ENCODE data around the gene C17orf50.

C17orf50 gene

GRCh38 chr17:35788477-35789368 lies 28.0 kb downstream of the C17orf50 start:
- DNase-seq (ENCODE audit: low read depth) = peak; percentile 73

- DNase-seq (ENCODE audit: low read depth) = no peak
Measured at GRCh38 chr17:35790841-35791240, 30.2 kb downstream of the C17orf50 start.

DNA sequence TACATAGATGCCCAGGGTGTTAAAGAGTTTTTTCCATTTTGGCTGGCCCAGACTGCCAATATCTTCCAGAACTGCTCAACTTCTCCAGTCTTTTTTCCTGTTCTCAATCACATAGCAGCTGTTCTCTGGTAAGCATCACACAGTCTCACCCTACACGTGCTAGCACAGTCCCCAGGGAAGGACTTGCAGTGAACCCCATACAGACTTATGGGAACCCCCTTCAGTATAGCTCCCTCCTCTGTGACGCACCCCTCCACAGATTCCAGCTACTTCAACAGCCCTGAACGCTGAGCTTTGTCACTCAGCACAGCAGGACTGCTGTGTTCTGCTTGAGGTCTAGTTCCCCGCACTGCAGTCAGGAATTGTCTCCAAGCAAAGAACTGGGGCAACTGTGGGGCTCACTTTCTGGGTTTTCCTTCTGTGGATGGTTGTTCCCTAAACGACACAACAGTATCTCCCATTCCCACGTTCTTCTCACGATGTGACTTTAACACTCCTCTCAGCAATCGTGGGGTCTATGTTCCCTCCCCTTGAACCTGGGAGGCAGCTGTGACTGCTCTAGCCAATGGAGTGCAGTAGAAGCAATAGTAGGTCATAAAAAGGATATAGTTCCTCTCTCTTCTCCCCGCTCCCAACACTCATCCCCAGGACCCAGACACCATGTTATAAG lies 31.1 kb downstream of the C17orf50 start:
- no peak for DNase-seq (ENCODE audit: low read depth)

- no peak for DNase-seq (ENCODE audit: low read depth)
Measured at GRCh38 chr17:35793257-35793656, 32.6 kb downstream of the C17orf50 start.

GRCh38 chr17:35795007-35795870 lies 34.6 kb downstream of the C17orf50 start, which contains the start of gene MMP28:
Gene MMP28 (minus strand): TSS chr17:35795641. CDS start chr17:35795377, 264 bp downstream.
- DNase-seq (ENCODE audit: low read depth) = no peak

DNA sequence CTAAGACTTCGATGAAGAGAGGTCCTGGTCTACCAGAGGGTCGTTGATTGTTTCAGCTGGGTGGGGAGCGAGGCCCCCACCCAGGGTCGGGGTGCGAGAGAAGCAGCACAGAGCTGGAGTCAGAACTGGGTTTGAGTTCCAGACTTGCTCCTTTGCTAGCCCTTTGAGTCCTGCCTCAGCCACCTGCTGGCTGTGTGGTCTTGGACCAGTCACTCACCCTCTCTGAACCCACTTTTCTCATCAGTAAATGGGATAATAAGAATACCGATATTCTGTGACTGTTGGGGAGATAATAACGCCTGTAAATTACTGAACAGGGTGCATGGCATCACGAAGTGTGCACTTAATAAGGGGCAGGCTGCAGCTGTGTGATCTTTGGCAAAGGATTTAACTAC lies 35.2 kb downstream of the C17orf50 start:
- DNase-seq (ENCODE audit: low read depth) = no peak

GRCh38 chr17:35796942-35797341 lies 36.3 kb downstream of the C17orf50 start:
- DNase-seq (ENCODE audit: low read depth) = no peak

- DNase-seq (ENCODE audit: low read depth) = no peak
Measured at GRCh38 chr17:35797370-35797769, 36.7 kb downstream of the C17orf50 start.

GRCh38 chr17:35797918-35798317 lies 37.2 kb downstream of the C17orf50 start:
- DNase-seq (ENCODE audit: low read depth) = no peak

DNA sequence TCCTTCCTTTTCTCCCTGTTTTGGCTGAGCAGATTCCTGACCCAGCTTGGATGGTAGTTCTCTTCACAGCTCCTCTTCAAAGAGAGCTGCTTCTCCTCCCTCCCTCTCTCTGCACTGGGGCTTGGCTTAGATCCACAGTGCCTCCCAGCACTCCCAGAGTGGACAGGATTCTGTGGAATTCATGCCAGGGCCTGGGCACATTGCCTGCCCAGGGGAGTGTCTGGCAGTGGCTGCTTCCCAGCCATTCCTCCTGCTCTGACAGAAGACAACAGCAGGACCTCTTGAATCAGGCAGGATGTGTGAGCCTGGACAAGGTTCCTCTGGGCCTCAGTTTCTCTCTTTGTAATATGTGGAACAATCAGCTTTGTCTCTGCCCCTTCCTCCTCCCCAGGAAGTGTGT lies 39.3 kb downstream of the C17orf50 start:
- DNase-seq (ENCODE audit: low read depth) = peak; percentile 57

DNA sequence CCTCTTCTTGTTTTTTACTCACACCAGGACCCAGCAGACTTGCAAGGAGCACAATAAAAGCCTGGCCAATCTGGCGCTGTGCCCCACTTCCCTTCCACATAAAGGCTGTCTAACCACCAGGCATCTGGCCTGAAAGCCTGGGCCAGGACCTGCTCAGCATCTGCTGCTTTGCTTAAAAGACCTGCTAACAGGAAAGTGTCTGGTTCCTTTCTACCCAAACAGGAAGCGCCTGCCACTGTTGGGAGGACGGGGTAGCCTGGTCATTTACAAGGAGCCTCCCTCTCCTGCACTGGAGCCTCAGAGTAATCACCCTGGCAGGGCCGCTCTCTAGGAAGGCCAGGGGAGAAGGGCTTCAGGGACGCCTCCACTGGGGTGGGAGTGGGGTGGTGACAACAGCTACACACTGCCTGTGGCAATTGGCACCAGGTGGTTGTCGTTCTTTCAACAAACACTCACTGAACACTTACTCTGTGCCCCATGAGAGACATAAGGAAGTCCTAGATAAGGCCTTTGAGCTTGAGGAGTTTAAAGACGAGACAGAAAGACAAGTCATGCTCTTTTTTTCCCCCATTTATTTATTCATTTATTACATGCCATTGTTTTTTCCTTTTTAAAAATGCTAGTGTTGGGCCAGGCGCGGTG lies 41.0 kb downstream of the C17orf50 start:
- DNase-seq (ENCODE audit: low read depth) = no peak

DNA sequence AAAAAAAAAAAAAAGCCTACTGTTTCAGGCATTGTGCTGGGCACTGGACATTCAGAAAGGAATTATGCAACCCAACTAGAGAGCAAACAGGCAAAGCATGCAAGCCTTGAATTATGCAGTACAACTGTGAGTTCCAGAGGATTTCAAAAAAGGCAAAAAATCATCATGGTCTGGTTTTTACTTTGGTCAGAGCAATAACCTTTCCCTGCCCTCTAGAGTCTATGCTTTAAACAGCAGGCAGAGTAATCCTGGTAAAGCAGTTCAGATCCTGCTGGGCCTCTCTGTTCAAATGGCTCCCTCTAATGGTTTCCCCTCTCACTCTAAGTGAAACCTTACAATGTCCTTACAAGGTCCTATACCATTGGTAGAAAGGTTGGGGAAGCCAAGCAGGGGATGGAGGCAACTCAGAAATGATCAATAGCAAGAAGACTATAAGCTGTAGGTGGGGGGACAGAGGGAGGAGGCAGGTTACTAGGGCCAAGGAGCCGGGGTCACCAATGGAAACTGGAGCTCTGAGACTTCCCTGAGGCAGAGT lies 44.0 kb downstream of the C17orf50 start:
- peak; percentile 84 for DNase-seq (ENCODE audit: low read depth)

- no peak for DNase-seq (ENCODE audit: low read depth)
Measured at GRCh38 chr17:35807371-35808144, 46.9 kb downstream of the C17orf50 start.

- no peak for DNase-seq (ENCODE audit: low read depth)
Measured at GRCh38 chr17:35808240-35808961, 47.7 kb downstream of the C17orf50 start.

GRCh38 chr17:35808962-35809854 lies 48.5 kb downstream of the C17orf50 start, which contains the start of gene TAF15:
Gene TAF15 (plus strand): TSS chr17:35809484. CDS start chr17:35809570, 86 bp downstream.
- peak; percentile 93 for DNase-seq (ENCODE audit: low read depth)

- no peak for DNase-seq (ENCODE audit: low read depth)
Measured at GRCh38 chr17:35809855-35810461, 49.3 kb downstream of the C17orf50 start.

GRCh38 chr17:35811759-35812158 lies 51.1 kb downstream of the C17orf50 start:
- no peak for DNase-seq (ENCODE audit: low read depth)

DNA sequence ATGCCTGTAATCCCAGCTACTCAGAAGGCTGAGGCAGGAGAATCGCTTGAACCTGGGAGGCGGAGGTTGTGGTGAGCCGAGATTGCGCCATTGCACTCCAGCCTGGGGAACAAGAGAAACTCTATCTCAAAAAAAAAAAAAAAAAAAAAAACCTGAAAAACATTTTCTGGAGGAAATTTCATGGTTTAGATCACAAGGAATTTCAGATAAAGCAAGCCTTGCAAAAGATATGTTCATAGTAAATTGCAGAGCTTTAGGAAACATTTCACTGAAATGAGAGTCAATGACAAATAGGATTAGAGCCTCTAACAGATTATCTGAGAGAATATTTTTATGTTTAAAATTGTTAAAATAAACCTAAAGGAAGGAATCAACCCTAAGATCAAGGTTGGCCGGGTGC lies 51.8 kb downstream of the C17orf50 start:
- DNase-seq (ENCODE audit: low read depth) = no peak

Data from GM04503 (cell line).